Liver (tissue), 3 donors: ENCODE results near the gene CSNK1G1.

Source experiments
- HNF4A ChIP-seq, 2 donors: conservative IDR thresholded peaks; 2 replicates each; pipeline ENCODE4 v1.6.1; 2016; ENCODE audit warnings: antibody characterized with exemption in 2 of 2, mild to moderate bottlenecking in 2 of 2
- TF ChIP-seq, protein P1 (sequence below): fragments of 150-350 bp; IDR thresholded peaks from 2 replicates; pipeline ENCODE4 v1.5.1; 2017; ENCODE audit warnings: improper control_type of control experiment, low read depth, low read length; ENCODE audit not compliant: missing input control
- TF ChIP-seq, protein P2 (sequence below): IDR thresholded peaks from 2 replicates; pipeline ENCODE4 v1.6.1; 2016; ENCODE audit warnings: antibody characterized with exemption
- donor health status: healthy.
- donor health status: healthy.

DNA sequence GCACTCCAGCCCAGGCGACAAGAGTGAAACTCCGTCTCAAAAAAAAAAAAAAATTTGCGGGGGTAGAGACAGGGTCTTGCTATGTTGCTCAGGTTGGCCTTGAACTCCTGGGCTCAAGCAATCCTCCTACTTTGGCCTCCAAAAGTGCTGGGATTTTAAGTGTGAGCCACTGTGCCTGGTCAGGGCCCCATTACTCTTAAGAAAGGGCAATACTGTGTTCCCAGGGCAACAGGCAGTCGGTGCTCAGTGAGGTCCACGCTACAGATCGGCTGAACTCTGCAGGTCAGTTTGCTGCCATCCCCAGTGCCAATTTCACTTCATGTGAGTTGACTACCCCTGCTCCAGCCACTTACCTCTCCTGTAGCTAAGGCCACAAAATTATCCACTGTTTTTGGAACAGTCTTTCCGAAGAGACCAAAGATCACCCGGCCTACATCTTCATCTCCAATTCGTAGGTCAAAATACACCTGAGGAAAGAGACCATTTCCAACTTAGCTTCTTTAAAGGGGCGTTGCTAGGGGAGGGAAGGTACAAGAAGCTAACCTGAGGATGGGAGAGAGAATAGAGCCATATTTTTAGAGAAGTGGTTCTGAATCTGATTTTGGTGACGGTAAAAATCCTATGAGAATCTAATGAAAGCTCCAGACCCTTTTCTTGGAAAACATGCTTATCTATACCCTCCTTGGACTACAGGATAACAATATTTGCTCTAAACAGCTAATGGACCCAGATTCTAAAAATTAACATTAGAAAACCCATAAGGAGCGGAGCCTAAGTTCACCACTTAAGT lies 194.1 kb downstream of the CSNK1G1 start:
- no peak for TF ChIP-seq HNF4A (conservative IDR thresholded peaks at IDR 0.05)
- TF ChIP-seq, protein P1, sequence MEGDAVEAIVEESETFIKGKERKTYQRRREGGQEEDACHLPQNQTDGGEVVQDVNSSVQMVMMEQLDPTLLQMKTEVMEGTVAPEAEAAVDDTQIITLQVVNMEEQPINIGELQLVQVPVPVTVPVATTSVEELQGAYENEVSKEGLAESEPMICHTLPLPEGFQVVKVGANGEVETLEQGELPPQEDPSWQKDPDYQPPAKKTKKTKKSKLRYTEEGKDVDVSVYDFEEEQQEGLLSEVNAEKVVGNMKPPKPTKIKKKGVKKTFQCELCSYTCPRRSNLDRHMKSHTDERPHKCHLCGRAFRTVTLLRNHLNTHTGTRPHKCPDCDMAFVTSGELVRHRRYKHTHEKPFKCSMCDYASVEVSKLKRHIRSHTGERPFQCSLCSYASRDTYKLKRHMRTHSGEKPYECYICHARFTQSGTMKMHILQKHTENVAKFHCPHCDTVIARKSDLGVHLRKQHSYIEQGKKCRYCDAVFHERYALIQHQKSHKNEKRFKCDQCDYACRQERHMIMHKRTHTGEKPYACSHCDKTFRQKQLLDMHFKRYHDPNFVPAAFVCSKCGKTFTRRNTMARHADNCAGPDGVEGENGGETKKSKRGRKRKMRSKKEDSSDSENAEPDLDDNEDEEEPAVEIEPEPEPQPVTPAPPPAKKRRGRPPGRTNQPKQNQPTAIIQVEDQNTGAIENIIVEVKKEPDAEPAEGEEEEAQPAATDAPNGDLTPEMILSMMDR = no peak
- TF ChIP-seq, protein P2, sequence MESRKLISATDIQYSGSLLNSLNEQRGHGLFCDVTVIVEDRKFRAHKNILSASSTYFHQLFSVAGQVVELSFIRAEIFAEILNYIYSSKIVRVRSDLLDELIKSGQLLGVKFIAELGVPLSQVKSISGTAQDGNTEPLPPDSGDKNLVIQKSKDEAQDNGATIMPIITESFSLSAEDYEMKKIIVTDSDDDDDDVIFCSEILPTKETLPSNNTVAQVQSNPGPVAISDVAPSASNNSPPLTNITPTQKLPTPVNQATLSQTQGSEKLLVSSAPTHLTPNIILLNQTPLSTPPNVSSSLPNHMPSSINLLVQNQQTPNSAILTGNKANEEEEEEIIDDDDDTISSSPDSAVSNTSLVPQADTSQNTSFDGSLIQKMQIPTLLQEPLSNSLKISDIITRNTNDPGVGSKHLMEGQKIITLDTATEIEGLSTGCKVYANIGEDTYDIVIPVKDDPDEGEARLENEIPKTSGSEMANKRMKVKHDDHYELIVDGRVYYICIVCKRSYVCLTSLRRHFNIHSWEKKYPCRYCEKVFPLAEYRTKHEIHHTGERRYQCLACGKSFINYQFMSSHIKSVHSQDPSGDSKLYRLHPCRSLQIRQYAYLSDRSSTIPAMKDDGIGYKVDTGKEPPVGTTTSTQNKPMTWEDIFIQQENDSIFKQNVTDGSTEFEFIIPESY = no peak
